Esophagus squamous epithelium (tissue), 4 donors: ENCODE data around the gene DVL1.

Experiments used
- POLR2A ChIP-seq, 4 donors: fragments of 450-650 bp; IDR thresholded peaks; one replicate each; pipeline ENCODE4 v1.6.1; 2017; ENCODE audit warnings: antibody characterized with exemption in 4 of 4, mild to moderate bottlenecking in 4 of 4, moderate library complexity in 3 of 4
- TF ChIP-seq, protein P1 (sequence below), 6 experiments: fragments of 450-650 bp in 4 of 6; fragments of 200-600 bp in 2 of 6; sonication (generic) in 2 of 6; IDR thresholded peaks; one replicate each; pipeline ENCODE4 v1.5.1; 2016 to 2019; ENCODE audit warnings: antibody characterized with exemption in 6 of 6, mild to moderate bottlenecking in 4 of 6, moderate library complexity in 4 of 6

DNA sequence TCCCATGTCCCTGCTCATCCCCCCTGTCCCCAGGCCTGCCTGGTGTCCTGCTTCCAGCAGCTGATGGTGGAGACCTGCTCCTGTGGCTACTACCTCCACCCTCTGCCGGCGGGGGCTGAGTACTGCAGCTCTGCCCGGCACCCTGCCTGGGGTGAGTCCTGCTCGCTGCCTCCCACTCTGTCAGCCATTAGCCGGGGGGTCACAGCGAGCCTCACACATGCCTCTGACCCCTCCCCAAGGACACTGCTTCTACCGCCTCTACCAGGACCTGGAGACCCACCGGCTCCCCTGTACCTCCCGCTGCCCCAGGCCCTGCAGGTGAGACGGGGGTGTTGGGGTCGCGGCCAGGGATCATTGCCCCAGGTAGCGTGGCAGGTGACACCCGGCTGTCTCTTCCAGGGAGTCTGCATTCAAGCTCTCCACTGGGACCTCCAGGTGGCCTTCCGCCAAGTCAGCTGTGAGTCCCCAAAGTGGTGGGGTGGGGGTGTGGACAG, 58.9 kb downstream of the DVL1 start:
- no peak for TF ChIP-seq POLR2A (IDR thresholded peaks at IDR 0.05)
- TF ChIP-seq, protein P1, sequence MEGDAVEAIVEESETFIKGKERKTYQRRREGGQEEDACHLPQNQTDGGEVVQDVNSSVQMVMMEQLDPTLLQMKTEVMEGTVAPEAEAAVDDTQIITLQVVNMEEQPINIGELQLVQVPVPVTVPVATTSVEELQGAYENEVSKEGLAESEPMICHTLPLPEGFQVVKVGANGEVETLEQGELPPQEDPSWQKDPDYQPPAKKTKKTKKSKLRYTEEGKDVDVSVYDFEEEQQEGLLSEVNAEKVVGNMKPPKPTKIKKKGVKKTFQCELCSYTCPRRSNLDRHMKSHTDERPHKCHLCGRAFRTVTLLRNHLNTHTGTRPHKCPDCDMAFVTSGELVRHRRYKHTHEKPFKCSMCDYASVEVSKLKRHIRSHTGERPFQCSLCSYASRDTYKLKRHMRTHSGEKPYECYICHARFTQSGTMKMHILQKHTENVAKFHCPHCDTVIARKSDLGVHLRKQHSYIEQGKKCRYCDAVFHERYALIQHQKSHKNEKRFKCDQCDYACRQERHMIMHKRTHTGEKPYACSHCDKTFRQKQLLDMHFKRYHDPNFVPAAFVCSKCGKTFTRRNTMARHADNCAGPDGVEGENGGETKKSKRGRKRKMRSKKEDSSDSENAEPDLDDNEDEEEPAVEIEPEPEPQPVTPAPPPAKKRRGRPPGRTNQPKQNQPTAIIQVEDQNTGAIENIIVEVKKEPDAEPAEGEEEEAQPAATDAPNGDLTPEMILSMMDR (IDR thresholded peaks at IDR 0.05), result peak; percentile 46 to 85 (median 66)
